Smooth muscle cell (in vitro differentiated cells): Measurements from ENCODE around the gene AXL. TPM values are rescaled to one million over a fixed set of nuclear protein-coding genes. Genes with fewer than 3 reads are reported as not detected.

ENCODE experiments used
- DNase-seq: peaks from one replicate; lab custom pipeline; 2025; ENCODE audit not compliant: unreplicated experiment; lab: John Stamatoyannopoulos, UW
- H2AFZ ChIP-seq: fragments of 200-600 bp; sonication (generic); 2 replicates; pipeline ENCODE4 v1.6.0; 2016; ENCODE audit warnings: antibody characterized with exemption, low read depth, mild to moderate bottlenecking
- H3F3A ChIP-seq: fragments of 200-600 bp; sonication (generic); 2 replicates; pipeline ENCODE4 v1.6.0; 2017; ENCODE audit warnings: antibody characterized with exemption, low read depth
- H3K27ac ChIP-seq: fragments of 200-600 bp; sonication (generic); 2 replicates; pipeline ENCODE4 v1.5.1; 2016; ENCODE audit warnings: low read depth, mild to moderate bottlenecking
- H3K27me3 ChIP-seq: fragments of 200-600 bp; sonication (generic); 2 replicates; pipeline ENCODE4 v1.6.1; 2016; ENCODE audit warnings: low read depth, mild to moderate bottlenecking
- H3K36me3 ChIP-seq: fragments of 200-600 bp; sonication (generic); 2 replicates; pipeline ENCODE4 v1.5.1; 2016; ENCODE audit warnings: low read depth
- H3K4me1 ChIP-seq: fragments of 200-600 bp; sonication (generic); 2 replicates; pipeline ENCODE4 v1.5.1; 2016; ENCODE audit warnings: low read depth
- H3K4me2 ChIP-seq: fragments of 200-600 bp; sonication (generic); 2 replicates; pipeline ENCODE4 v1.6.0; 2016; ENCODE audit warnings: mild to moderate bottlenecking
- H3K4me3 ChIP-seq: fragments of 200-600 bp; sonication (generic); 2 replicates; pipeline ENCODE4 v1.5.1; 2016; ENCODE audit warnings: mild to moderate bottlenecking
- H3K79me2 ChIP-seq: fragments of 200-600 bp; sonication (generic); 2 replicates; pipeline ENCODE4 v1.6.0; 2016; ENCODE audit warnings: low read depth, mild to moderate bottlenecking
- H3K9ac ChIP-seq: fragments of 200-600 bp; sonication (generic); 2 replicates; pipeline ENCODE4 v1.6.0; 2016; ENCODE audit warnings: low read depth
- H3K9me3 ChIP-seq: fragments of 200-600 bp; sonication (generic); replicated peaks from 2 replicates; pipeline ENCODE4 v1.5.1; 2016; ENCODE audit warnings: low read depth
- H4K20me1 ChIP-seq: fragments of 200-600 bp; sonication (generic); 2 replicates; pipeline ENCODE4 v1.6.0; 2016; ENCODE audit warnings: low read depth
- WGBS: methylation state at CpG from one replicate; pipeline ENCODE4 v1.1.7; 2016; ENCODE audit warnings: low lambda C conversion rate; 5-methylcytosine and 5-hydroxymethylcytosine counted together
- polyA plus RNA-seq: library from polyadenylated mRNA; unstranded; fragments of >200 nt; fragmentation: Nextera tagmentation; extraction: Ambion mirVana; gene quantifications from 2 replicates; pipeline ENCODE4 v1.2.1, GENCODE V29; 2016
- total RNA-seq: library from RNA; depleted of rRNA; stranded (reverse); fragments of >200 nt; gene quantifications from 2 replicates; pipeline ENCODE4 v1.2.3, GENCODE V29; 2014
- TF ChIP-seq, protein P1 (sequence below): fragments of 200-600 bp; sonication (generic); IDR thresholded peaks from 2 replicates; pipeline ENCODE4 v1.5.1; 2017; ENCODE audit warnings: borderline replicate concordance, mild to moderate bottlenecking, antibody characterized with exemption; ENCODE audit not compliant: insufficient read depth, poor library complexity, severe bottlenecking

AXL gene
- total and polyA plus RNA-seq, 2 experiments from 2014 or later = 16.9 to 71.2 TPM

DNA sequence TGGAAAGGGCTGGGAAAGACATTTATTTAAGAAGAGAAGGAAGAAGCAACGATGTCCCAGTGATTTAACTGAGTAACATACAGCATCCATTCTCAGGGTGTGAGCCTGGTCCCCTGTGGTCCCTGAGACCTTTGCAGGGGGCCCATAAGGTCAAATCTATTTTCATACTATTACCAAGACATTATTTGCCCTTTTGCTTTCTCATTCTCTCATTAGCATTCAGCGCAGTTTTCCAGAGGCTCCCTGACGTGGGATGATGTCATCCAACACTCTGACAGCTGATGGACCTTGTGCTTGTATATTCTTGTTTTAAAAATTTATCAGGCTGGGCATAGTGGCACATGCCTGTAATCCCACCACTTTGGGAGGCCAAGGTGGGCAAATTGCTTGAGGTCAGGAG is 26.8 kb downstream of the AXL start:
- DNase-seq = no peak
- no peaks in the 10 kb centered on the region for H3K9me3 ChIP-seq
- H4K20me1 ChIP-seq = no peaks in the 10 kb centered on the region
- no peak overlapping the region for H3K27ac ChIP-seq
- H3K79me2 ChIP-seq = no peaks in the 10 kb centered on the region
- no peak overlapping the region for H3K4me3 ChIP-seq
- no peaks in the 10 kb centered on the region for H3K27me3 ChIP-seq
- no peaks in the 10 kb centered on the region for H3F3A ChIP-seq
- WGBS = 95% methylated on average over 3 of the region's 3 CpGs
- peaks cover 10% of the 10 kb centered on the region for H3K36me3 ChIP-seq
- TF ChIP-seq, protein P1, sequence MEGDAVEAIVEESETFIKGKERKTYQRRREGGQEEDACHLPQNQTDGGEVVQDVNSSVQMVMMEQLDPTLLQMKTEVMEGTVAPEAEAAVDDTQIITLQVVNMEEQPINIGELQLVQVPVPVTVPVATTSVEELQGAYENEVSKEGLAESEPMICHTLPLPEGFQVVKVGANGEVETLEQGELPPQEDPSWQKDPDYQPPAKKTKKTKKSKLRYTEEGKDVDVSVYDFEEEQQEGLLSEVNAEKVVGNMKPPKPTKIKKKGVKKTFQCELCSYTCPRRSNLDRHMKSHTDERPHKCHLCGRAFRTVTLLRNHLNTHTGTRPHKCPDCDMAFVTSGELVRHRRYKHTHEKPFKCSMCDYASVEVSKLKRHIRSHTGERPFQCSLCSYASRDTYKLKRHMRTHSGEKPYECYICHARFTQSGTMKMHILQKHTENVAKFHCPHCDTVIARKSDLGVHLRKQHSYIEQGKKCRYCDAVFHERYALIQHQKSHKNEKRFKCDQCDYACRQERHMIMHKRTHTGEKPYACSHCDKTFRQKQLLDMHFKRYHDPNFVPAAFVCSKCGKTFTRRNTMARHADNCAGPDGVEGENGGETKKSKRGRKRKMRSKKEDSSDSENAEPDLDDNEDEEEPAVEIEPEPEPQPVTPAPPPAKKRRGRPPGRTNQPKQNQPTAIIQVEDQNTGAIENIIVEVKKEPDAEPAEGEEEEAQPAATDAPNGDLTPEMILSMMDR = no peak
- H3K9ac ChIP-seq = no peak overlapping the region
- H3K4me1 ChIP-seq = no peaks in the 10 kb centered on the region
- no peak overlapping the region for H2AFZ ChIP-seq
- H3K4me2 ChIP-seq = no peak overlapping the region

DNA sequence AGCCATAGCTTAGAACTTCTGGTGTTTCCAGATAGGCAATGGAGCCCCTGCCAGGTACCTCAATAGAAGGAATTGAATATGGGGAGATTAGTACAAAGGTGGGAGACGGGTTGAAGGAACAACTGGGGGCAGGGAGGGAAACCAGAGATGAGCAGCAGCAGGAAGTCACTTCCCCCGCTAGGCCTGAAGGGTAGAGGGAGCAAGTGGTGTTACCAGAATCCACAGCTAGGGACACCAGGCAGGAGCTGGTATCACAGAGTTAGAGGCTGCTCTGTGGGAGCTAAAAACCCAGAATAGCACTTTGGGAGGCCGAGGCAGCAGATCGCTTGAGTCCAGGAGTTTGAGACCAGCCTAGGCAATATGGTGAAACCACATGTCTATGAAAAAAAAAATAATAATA is 29.9 kb downstream of the AXL start:
- TF ChIP-seq, protein P1 = no peak
- Histone ChIP-seq H3K9ac (no peak overlapping the region), H3K36me3 (peaks cover 6% of the 10 kb centered on the region), H3K27me3 (no peaks in the 10 kb centered on the region), H4K20me1 (no peaks in the 10 kb centered on the region), H3K27ac (no peak overlapping the region), H3F3A (no peaks in the 10 kb centered on the region), H3K79me2 (no peaks in the 10 kb centered on the region), H3K9me3 (no peaks in the 10 kb centered on the region), H3K4me1 (no peaks in the 10 kb centered on the region), H3K4me3 (no peak overlapping the region), H3K4me2 (no peak overlapping the region), H2AFZ (no peak overlapping the region)
- 99% methylated on average over 4 of the region's 4 CpGs for WGBS
- no peak for DNase-seq

DNA sequence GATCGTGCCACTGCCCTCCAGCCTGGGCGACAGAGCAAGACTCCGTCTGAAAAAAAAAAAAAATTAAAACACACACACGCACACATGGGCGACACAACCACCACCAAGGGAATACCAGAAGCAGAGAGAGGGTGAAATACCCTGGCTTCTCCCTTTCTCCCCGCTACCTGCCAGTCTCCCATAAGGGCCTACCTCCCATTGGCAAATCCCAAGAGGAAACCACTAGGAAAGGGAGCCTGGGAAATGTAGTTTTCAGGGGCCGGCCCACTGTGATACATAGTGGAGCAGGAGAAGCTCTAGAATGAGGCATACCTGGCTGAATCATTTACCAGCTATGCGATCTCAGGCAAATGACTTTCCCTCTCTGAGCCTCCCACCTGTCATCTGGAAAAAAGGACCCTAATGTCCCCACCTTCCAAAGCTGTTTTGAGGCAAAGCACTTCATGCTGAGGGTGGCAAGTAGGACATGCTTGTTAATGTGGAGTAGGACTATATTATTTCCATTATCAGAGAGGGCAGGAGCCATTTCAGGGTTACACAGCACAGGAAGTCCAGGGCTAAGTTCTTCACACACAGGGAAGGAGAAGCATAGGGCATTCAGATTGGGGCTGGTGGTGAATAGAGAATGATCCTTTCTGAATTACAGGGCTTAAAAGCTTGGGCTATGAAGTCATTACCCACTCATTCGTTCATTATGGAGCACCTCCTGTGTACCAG is 30.8 kb downstream of the AXL start:
- Histone ChIP-seq H4K20me1 (no peaks in the 10 kb centered on the region), H3K9ac (no peak overlapping the region), H3K4me1 (no peaks in the 10 kb centered on the region), H2AFZ (no peak overlapping the region), H3K27ac (no peak overlapping the region), H3K27me3 (no peaks in the 10 kb centered on the region), H3K9me3 (no peaks in the 10 kb centered on the region), H3K4me3 (no peak overlapping the region), H3F3A (no peaks in the 10 kb centered on the region), H3K4me2 (no peak overlapping the region), H3K36me3 (peaks cover 6% of the 10 kb centered on the region), H3K79me2 (no peaks in the 10 kb centered on the region)
- TF ChIP-seq, protein P1 = no peak
- 99% methylated on average over 9 of the region's 9 CpGs for WGBS
- no peak for DNase-seq

DNA sequence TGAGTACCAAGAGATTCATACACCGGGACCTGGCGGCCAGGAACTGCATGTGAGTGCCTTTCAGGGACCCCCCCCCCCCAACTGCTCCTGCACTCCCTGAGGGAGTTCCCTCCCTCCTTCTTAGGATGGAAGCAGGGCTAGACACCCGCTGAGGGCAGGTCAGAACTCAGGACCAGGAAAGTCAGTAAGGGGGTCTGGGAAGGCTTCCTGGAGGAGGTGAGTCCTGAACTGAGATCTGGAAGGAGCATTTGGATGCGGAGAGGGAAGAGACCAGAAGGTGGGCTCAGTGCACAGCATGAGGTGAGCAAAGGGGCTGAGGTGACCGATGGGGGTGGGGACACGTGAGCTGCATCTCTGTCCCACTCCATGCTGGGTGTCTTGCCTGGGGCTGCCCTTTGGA is 34.6 kb downstream of the AXL start:
- no peak overlapping the region for H2AFZ ChIP-seq
- H3K79me2 ChIP-seq = no peaks in the 10 kb centered on the region
- no peaks in the 10 kb centered on the region for H3K4me1 ChIP-seq
- no peaks in the 10 kb centered on the region for H3K27me3 ChIP-seq
- H3K27ac ChIP-seq = no peak overlapping the region
- no peak overlapping the region for H3K4me2 ChIP-seq
- TF ChIP-seq, protein P1 = no peak
- H3K4me3 ChIP-seq = no peak overlapping the region
- H3K9me3 ChIP-seq = no peaks in the 10 kb centered on the region
- H4K20me1 ChIP-seq = no peaks in the 10 kb centered on the region
- peaks cover 6% of the 10 kb centered on the region for H3K36me3 ChIP-seq
- peaks cover 1% of the 10 kb centered on the region for H3F3A ChIP-seq
- H3K9ac ChIP-seq = no peak overlapping the region
- DNase-seq = no peak
- WGBS = 100% methylated on average over 6 of the region's 6 CpGs
